IPS-20b (cell line): ENCODE measurements around the gene TCF7L2.

Experiments used
- H3K27ac ChIP-seq: one replicate; pipeline ENCODE4 v1.5.1; 2013; ENCODE audit warnings: low read length
- H3K27me3 ChIP-seq: 2 replicates; pipeline ENCODE4 v1.6.1; 2013; ENCODE audit warnings: mild to moderate bottlenecking, low read length, inconsistent platforms; ENCODE audit not compliant: insufficient read depth
- H3K36me3 ChIP-seq: 2 replicates; pipeline ENCODE4 v1.6.1; 2013; ENCODE audit warnings: low read depth, mild to moderate bottlenecking, inconsistent platforms, low read length, moderate library complexity; ENCODE audit not compliant: insufficient read depth
- H3K4me1 ChIP-seq: 2 replicates; pipeline ENCODE4 v1.6.1; 2013; ENCODE audit warnings: mild to moderate bottlenecking, control low read depth, inconsistent platforms, low read length, moderate library complexity; ENCODE audit not compliant: insufficient read depth
- H3K4me3 ChIP-seq: 2 replicates; pipeline ENCODE4 v1.5.1; 2013; ENCODE audit warnings: mild to moderate bottlenecking, low read length, inconsistent platforms
- H3K9ac ChIP-seq: 2 replicates; pipeline ENCODE4 v1.6.1; 2013; ENCODE audit warnings: low read depth, mild to moderate bottlenecking, inconsistent platforms, low read length, moderate library complexity
- H3K9me3 ChIP-seq: 2 replicates; pipeline ENCODE4 v1.6.1; 2013; ENCODE audit warnings: mild to moderate bottlenecking, low read depth, low read length, inconsistent platforms; ENCODE audit not compliant: insufficient read depth

The TCF7L2 gene

DNA sequence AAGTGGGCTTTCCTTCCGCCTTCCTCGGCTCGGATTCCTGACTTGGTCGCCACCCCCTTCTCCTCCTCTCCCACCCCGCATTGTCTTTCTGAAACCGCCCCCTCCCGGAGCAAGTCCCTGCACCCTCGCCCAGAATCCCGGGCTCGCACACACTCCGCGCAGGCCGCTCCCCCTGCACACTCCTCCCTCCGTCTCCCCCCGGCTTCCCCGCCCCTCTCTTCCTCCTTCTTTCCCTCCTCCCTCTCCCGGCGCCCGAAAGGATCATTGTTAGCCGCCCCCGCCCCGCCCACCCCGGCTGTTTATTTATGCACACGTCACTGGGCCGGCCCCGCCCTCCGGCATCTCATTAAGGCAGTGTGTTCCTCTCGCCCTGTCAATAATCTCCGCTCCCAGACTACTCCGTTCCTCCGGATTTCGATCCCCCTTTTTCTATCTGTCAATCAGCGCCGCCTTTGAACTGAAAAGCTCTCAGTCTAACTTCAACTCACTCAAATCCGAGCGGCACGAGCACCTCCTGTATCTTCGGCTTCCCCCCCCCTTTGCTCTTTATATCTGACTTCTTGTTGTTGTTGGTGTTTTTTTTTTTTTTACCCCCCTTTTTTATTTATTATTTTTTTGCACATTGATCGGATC lies at the start of gene TCF7L2:
TCF7L2 (plus strand) TSS at position 373 of the 633 bp plus-strand sequence. CDS start 510 bp downstream, outside the sequence.
- peak within 1 kb of the TSS; percentile 94 for H3K9ac ChIP-seq

GRCh38 chr10:112902730-112903129 lies 47.3 kb upstream of the TCF7L2 start:
- Histone ChIP-seq H3K9me3 (no peaks in the 10 kb centered on the region), H3K36me3 (no peaks in the 10 kb centered on the region), H3K27me3 (peaks cover 16% of the 10 kb centered on the region; the same call in 1 of the 2 replicates), H3K4me3 (no peak overlapping the region), H3K9ac (no peak overlapping the region), H3K27ac (no peak overlapping the region), H3K4me1 (peaks cover 13% of the 10 kb centered on the region; the same call in 1 of the 2 replicates)

More for the DNA sequence above, at the start of gene TCF7L2:
- Histone ChIP-seq H3K4me1 (peaks cover 32% of the 10 kb centered on the region), H3K36me3 (0 out of 2 replicates have a peak, but pooled peaks cover 7% of the 10 kb centered on the region), H3K27ac (peak within 1 kb of the TSS; percentile 81), H3K9me3 (no peaks in the 10 kb centered on the region), H3K4me3 (peak within 1 kb of the TSS; percentile 92), H3K27me3 (no peaks in the 10 kb centered on the region)

DNA sequence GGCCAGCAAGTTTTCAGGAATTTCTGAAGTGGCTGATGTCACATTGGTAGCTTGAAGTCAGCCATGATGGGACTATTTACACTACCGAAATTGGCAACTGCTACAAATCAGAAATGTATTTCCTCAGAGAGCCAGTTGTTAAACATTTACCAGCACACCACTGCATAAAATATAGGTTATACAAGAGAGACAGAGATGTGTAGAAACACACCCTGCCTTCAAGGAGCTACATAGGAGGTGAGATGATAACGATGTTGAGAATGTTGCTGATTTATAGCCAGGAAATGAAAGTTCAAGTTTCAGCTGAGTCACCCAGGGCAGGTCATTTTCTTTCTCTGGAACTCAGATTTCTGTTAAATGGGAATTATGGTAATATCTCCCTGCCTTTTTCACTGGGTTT lies 46.0 kb upstream of the TCF7L2 start:
- peaks cover 16% of the 10 kb centered on the region; the same call in 1 of the 2 replicates for H3K27me3 ChIP-seq

DNA sequence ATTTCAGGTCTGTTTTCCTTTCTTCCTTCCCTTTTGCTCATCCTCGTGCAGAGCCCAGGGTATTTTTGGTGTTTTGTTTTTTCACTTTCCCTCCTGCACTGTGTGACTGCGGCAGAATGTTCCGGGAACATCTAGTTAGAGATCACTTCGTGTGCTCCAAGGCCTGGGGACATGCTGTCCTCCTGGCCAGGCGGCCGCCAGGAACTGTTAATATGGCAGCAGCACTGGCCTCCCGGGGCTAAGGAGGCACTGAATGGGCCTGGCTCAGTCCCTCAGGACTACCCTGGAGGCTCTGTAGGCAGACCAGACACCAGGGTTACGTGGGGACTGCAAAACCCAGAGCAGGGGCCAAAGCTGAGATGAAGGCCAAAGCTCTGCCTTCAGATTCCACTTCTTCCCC lies 43.1 kb upstream of the TCF7L2 start:
- H3K4me3 ChIP-seq = no peak overlapping the region
- no peaks in the 10 kb centered on the region for H3K9me3 ChIP-seq
- H3K36me3 ChIP-seq = no peaks in the 10 kb centered on the region
- H3K9ac ChIP-seq = no peak overlapping the region
- no peaks in the 10 kb centered on the region for H3K4me1 ChIP-seq
- H3K27ac ChIP-seq = no peak overlapping the region
- H3K27me3 ChIP-seq = peaks cover 4% of the 10 kb centered on the region; the same call in 1 of the 2 replicates

More for the DNA sequence above, 46.0 kb upstream of the TCF7L2 start:
- no peak overlapping the region for H3K27ac ChIP-seq
- H3K9me3 ChIP-seq = no peaks in the 10 kb centered on the region
- H3K4me3 ChIP-seq = no peak overlapping the region
- H3K4me1 ChIP-seq = peaks cover 7% of the 10 kb centered on the region; the same call in 1 of the 2 replicates
- H3K9ac ChIP-seq = no peak overlapping the region
- H3K36me3 ChIP-seq = no peaks in the 10 kb centered on the region

DNA sequence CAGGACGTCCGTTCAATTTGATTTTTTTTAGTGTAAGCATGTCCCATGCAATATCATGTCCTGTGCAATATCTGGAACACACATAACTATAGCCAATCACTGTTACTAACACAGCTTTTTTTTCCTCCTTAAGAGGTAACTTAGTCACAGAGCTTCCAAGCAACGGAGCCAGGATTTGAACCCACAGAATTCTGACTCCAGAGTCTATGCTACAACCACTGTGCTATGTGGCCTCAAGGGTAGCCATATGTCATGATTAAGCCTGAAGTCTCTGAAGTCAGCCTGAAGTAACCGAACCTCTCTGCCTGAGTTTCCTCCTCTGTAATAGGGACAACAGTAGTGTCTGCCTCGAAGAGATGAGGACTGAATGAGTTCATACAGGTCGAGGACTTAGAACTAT lies 42.2 kb upstream of the TCF7L2 start:
- H3K4me1 ChIP-seq = 0 out of 2 replicates have a peak, but pooled peaks cover 3% of the 10 kb centered on the region
- H3K9ac ChIP-seq = no peak overlapping the region
- H3K36me3 ChIP-seq = no peaks in the 10 kb centered on the region
- H3K4me3 ChIP-seq = no peak overlapping the region
- H3K27me3 ChIP-seq = peaks cover 9% of the 10 kb centered on the region; the same call in 1 of the 2 replicates
- no peaks in the 10 kb centered on the region for H3K9me3 ChIP-seq
- H3K27ac ChIP-seq = no peak overlapping the region

GRCh38 chr10:112911206-112911605 lies 38.8 kb upstream of the TCF7L2 start:
- Histone ChIP-seq H3K9ac (no peak overlapping the region), H3K36me3 (no peaks in the 10 kb centered on the region), H3K4me1 (peaks cover 16% of the 10 kb centered on the region), H3K27me3 (peaks cover 40% of the 10 kb centered on the region), H3K27ac (no peak overlapping the region), H3K9me3 (no peaks in the 10 kb centered on the region), H3K4me3 (no peak overlapping the region)

DNA sequence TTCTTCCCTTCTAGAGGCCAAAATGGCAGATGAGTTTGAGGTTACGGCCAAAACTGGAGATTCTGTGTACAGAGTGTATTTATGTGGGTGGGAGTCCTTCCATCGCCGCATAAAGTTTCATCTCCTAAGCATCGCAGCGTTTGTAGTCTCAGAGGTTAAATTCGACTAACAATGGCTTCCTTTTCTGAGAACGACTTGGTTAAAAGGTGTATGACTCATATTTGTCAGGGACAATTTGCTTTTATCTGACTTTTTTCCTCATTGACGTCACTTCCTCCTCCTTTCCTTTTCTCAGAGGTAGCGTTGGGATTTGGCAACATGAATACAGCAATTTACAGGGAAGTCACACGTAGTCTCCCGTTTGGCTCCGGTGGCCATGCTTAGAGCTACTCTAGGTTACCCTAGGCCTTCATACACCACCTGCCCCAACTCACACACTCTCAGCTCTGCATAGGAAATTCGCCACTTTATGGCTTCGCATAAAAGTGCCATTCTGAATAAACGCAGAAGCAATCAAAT lies 37.6 kb upstream of the TCF7L2 start:
- H3K27ac ChIP-seq = no peak overlapping the region
- H3K36me3 ChIP-seq = no peaks in the 10 kb centered on the region
- H3K9ac ChIP-seq = no peak overlapping the region
- H3K27me3 ChIP-seq = peaks cover 51% of the 10 kb centered on the region
- no peak overlapping the region for H3K4me3 ChIP-seq
- no peaks in the 10 kb centered on the region for H3K9me3 ChIP-seq
- H3K4me1 ChIP-seq = peaks cover 18% of the 10 kb centered on the region

- no peaks in the 10 kb centered on the region for H3K36me3 ChIP-seq
- H3K9ac ChIP-seq = no peak overlapping the region
- peaks cover 25% of the 10 kb centered on the region for H3K4me1 ChIP-seq
- H3K9me3 ChIP-seq = no peaks in the 10 kb centered on the region
- no peak overlapping the region for H3K27ac ChIP-seq
- H3K4me3 ChIP-seq = no peak overlapping the region
- peaks cover 59% of the 10 kb centered on the region for H3K27me3 ChIP-seq
These were observed 36.8 kb upstream of the TCF7L2 start for GRCh38 chr10:112913255-112913654.

- H3K27me3 ChIP-seq = peaks cover 60% of the 10 kb centered on the region
- no peak overlapping the region for H3K4me3 ChIP-seq
- peaks cover 28% of the 10 kb centered on the region for H3K4me1 ChIP-seq
- no peaks in the 10 kb centered on the region for H3K9me3 ChIP-seq
- H3K27ac ChIP-seq = no peak overlapping the region
- no peak overlapping the region for H3K9ac ChIP-seq
- no peaks in the 10 kb centered on the region for H3K36me3 ChIP-seq
These were observed 36.3 kb upstream of the TCF7L2 start for GRCh38 chr10:112913661-112914287.

- H3K9me3 ChIP-seq = no peaks in the 10 kb centered on the region
- no peak overlapping the region for H3K4me3 ChIP-seq
- H3K36me3 ChIP-seq = no peaks in the 10 kb centered on the region
- peaks cover 60% of the 10 kb centered on the region for H3K27me3 ChIP-seq
- no peak overlapping the region for H3K9ac ChIP-seq
- H3K4me1 ChIP-seq = peaks cover 28% of the 10 kb centered on the region
- no peak overlapping the region for H3K27ac ChIP-seq
These were observed 35.6 kb upstream of the TCF7L2 start for GRCh38 chr10:112914288-112914952.

DNA sequence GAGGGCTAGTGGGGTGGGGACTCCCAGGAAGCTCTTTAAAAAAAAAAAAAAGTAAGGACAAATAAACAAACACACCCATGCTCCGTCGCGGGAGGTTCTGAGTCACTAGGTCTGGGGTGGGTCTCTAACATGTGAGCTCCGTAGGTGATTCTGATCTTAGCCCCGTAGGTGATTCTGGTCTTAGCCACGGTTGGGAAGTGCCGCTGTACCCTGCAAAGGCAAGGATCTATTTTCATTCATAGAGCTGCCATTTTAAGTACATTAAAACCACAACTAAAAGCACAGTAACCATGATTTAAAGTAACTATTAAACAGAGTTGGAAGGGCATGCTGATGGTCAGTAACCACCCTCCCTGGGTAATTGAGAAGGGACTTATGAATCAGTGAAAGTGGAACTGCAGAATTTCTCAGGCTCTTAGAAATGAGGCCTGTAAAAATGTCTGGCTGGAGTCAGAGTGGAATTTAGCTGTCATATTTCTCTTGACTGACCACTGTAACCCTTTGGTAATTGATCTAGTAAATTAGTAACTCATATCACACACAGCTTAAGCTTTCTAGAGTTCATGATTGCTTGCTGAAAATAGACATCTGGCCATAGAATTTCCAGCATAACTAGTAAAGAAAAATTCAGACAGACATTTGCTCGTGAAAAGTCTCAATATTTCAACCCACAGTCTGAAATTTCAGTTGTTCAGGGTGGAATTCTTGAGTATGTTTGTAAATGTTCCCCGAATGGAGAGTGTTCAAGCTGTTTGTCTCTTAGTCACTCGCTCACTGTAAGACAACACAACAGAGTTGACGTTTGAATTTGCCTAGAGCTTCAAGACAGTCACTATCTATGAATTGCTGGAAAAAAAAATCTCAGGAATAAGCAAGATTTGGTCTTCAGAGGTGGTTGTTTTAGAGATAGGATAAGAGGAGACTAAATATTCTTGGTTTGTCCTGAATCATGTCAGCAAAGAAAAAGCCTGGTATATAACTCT lies 34.2 kb upstream of the TCF7L2 start:
- peaks cover 28% of the 10 kb centered on the region for H3K4me1 ChIP-seq
- no peak overlapping the region for H3K9ac ChIP-seq
- H3K9me3 ChIP-seq = no peaks in the 10 kb centered on the region
- H3K27ac ChIP-seq = no peak overlapping the region
- no peaks in the 10 kb centered on the region for H3K36me3 ChIP-seq
- H3K27me3 ChIP-seq = peaks cover 60% of the 10 kb centered on the region
- H3K4me3 ChIP-seq = no peak overlapping the region
